ENCODE measurements around the gene SPG21.

The SPG21 gene

GRCh38 chr15:64931381-64931780 is 58.3 kb downstream of the SPG21 start:
- DNase-seq, result no peak

- DNase-seq, result no peak
Measured at GRCh38 chr15:64930778-64931371, 58.8 kb downstream of the SPG21 start.

- no peak for DNase-seq
Measured at GRCh38 chr15:64930019-64930652, 59.6 kb downstream of the SPG21 start.

- DNase-seq, result no peak
Measured at GRCh38 chr15:64928626-64929220, 61.0 kb downstream of the SPG21 start.

- DNase-seq, result no peak
Measured at GRCh38 chr15:64926661-64927060, 63.1 kb downstream of the SPG21 start.

GRCh38 chr15:64925335-64926330 is 64.1 kb downstream of the SPG21 start:
- DNase-seq, result no peak

- DNase-seq, result no peak
Measured at GRCh38 chr15:64923546-64923945, 66.2 kb downstream of the SPG21 start.

- no peak for DNase-seq
Measured at GRCh38 chr15:64921711-64922110, 68.0 kb downstream of the SPG21 start.

GRCh38 chr15:64919721-64920120 is 70.0 kb downstream of the SPG21 start:
- no peak for DNase-seq

- DNase-seq, result no peak
Measured at GRCh38 chr15:64917211-64917610, 72.5 kb downstream of the SPG21 start.

GRCh38 chr15:64916365-64916764 is 73.3 kb downstream of the SPG21 start:
- no peak for DNase-seq

- DNase-seq, result no peak
Measured at GRCh38 chr15:64915518-64916227, 74.0 kb downstream of the SPG21 start.
